Muscle of leg (tissue), 11 donors: ENCODE results near the gene DLGAP1. TPM values are rescaled to one million over a fixed set of nuclear protein-coding genes. Genes with fewer than 3 reads are reported as not detected.

Experiments used
- DNase-seq: peaks from one replicate; pipeline ENCODE4 v3.0.0; 2013
- H3K27ac ChIP-seq: one replicate; pipeline ENCODE4 v1.5.1; 2013; ENCODE audit warnings: mild to moderate bottlenecking, low read length, control low read depth
- H3K27me3 ChIP-seq: one replicate; pipeline ENCODE4 v1.6.1; 2013; ENCODE audit warnings: low read length; ENCODE audit not compliant: control insufficient read depth, insufficient read depth
- H3K36me3 ChIP-seq: one replicate; pipeline ENCODE4 v1.6.1; 2013; ENCODE audit warnings: low read length; ENCODE audit not compliant: control insufficient read depth, insufficient read depth
- H3K4me1 ChIP-seq: one replicate; pipeline ENCODE4 v1.6.1; 2013; ENCODE audit warnings: low read length; ENCODE audit not compliant: control insufficient read depth, insufficient read depth
- H3K4me3 ChIP-seq: one replicate; pipeline ENCODE4 v1.5.1; 2013; ENCODE audit warnings: low read length, control low read depth
- H3K9me3 ChIP-seq: replicated peaks from 2 replicates; pipeline ENCODE4 v1.6.1; 2013; ENCODE audit warnings: low read depth, low read length; ENCODE audit not compliant: control insufficient read depth
- WGBS: methylation state at CpG from one replicate; pipeline ENCODE4 v1.1.5; 2013; ENCODE audit warnings: missing lambda C conversion rate; ENCODE audit not compliant: insufficient coverage; 5-methylcytosine and 5-hydroxymethylcytosine counted together
- polyA plus RNA-seq, 8 donors: library from polyadenylated mRNA; unstranded; fragments of 120-200 nt; gene quantifications; one replicate each; pipeline versions ENCODE4 v1.2.1 to v1.2.3, GENCODE V29; 2013; ENCODE audit warnings: inconsistent platforms in 1 of 8, low replicate concordance in 1 of 8; ENCODE audit not compliant: insufficient read length in 8 of 8, insufficient read depth in 1 of 8
- total RNA-seq: library from RNA; stranded (reverse); fragments of 120-200 nt; gene quantifications from one replicate; pipeline ENCODE4 v1.2.4, GENCODE V29; 2013

The DLGAP1 gene
- total and polyA plus RNA-seq, 9 donors: 0.87 to 3.1 (median 1.8) TPM

DNA sequence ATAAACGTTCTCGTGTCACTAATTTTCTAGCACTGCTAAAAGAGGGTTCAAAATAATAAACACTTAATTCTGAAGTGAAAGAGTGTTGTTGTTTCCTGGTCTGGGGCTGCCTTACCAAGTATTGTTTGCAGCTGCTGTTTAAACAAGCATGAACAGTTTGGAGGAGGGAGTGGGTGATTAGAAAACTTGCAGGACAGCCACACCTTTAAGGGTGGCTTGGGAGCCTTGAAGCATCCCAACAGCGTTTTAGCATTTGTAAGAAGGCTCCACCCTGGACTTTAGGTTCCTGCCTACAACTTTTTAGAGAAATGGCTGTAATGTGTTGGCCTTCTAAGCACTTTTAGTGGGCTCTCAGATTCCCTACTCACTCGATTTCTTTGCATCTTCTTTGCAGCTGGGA lies 633.6 kb downstream of the DLGAP1 start:
- Histone ChIP-seq H3K27ac (no peak overlapping the region), H3K27me3 (no peaks in the 10 kb centered on the region), H3K4me1 (no peaks in the 10 kb centered on the region), H3K9me3 (no peaks in the 10 kb centered on the region), H3K36me3 (no peaks in the 10 kb centered on the region), H3K4me3 (no peak overlapping the region)
- no peak for DNase-seq
- 38% methylated on average over 1 of the region's 4 CpGs for WGBS

DNA sequence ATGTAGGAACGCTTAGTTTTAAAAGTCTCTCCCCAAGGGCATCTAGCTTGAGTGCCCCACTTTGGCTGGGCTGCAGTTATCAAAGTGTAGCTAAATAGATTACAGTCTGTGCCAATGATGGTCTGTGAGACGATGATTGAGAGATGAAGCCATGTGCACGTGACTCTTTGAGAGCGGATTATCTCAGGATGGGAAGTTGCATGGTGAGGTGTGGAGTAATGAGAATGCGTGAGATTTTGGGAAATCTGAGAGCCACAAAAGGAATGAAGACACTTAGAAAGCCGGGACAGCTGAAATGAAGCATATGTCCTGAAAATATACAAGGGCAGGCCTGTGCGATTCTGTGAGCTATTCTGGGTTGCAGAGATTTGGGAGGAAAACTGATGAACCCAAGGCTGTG lies 635.1 kb downstream of the DLGAP1 start:
- H3K4me3 ChIP-seq: no peak overlapping the region
- no peak overlapping the region for H3K27ac ChIP-seq
- H3K36me3 ChIP-seq: no peaks in the 10 kb centered on the region
- WGBS: 68% methylated on average over 6 of the region's 7 CpGs
- no peaks in the 10 kb centered on the region for H3K4me1 ChIP-seq
- DNase-seq: no peak
- no peaks in the 10 kb centered on the region for H3K9me3 ChIP-seq
- H3K27me3 ChIP-seq: no peaks in the 10 kb centered on the region

DNA sequence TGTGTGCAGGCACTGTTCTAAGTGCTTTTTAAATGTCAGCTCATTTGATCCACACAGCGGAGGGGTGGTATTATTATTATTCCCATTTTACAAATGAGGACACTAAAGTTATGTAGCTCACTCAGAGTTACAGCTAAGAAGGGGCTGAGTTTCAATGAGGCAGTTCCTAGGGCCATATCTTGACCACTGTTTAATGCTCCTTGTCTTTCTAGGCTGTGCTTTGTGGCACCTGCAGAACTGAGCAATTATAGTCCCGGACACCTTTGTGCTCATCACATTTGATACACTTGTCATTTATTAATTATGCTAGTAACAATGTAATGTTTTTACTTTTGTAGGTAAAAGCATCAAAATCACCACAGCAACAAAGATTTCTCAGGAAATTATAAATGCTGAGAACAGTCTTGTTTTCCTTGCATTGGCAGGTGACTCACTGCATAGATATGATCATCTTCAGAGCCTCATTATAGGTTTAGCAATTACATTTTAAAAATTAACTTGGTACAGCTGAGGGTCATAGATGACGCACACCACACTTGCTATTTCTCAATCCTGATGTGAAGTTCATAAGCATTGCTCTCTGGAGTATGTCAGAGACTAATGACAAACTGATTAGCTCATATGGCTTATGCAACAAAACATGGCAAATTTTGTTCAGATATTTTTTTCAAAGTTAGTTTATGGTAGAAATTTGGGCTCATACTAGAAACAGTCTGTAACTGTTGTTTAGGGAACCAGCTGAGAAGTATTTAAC lies 638.3 kb downstream of the DLGAP1 start:
- Histone ChIP-seq H3K4me1 (no peaks in the 10 kb centered on the region), H3K27ac (no peak overlapping the region), H3K27me3 (no peaks in the 10 kb centered on the region), H3K36me3 (no peaks in the 10 kb centered on the region), H3K9me3 (no peaks in the 10 kb centered on the region), H3K4me3 (no peak overlapping the region)
- WGBS: no CpG with 5 or more reads among the region's 3 CpGs
- DNase-seq: no peak

DNA sequence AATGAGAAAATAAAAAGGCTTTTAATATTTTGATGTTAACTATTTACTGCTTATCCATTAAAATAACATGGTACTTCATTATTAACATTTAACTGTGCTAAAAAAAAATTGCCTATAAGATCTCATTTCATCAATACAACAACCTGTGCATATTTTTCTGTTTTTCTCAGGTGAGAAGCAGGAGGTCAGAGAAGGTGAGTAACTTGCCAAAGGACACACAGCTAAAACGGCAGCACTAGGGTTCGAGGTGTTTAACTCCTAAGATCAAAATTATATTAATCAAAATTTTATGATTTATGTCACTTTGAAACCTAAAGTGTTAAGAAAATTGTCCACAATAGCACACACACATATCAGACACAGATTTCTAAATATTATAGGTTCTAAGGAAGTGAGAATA lies 639.1 kb downstream of the DLGAP1 start:
- H3K27me3 ChIP-seq: no peaks in the 10 kb centered on the region
- H3K36me3 ChIP-seq: no peaks in the 10 kb centered on the region
- H3K9me3 ChIP-seq: no peaks in the 10 kb centered on the region
- H3K4me3 ChIP-seq: no peak overlapping the region
- DNase-seq: no peak
- H3K4me1 ChIP-seq: no peaks in the 10 kb centered on the region
- WGBS: no CpG with 5 or more reads among the region's 2 CpGs
- H3K27ac ChIP-seq: no peak overlapping the region

DNA sequence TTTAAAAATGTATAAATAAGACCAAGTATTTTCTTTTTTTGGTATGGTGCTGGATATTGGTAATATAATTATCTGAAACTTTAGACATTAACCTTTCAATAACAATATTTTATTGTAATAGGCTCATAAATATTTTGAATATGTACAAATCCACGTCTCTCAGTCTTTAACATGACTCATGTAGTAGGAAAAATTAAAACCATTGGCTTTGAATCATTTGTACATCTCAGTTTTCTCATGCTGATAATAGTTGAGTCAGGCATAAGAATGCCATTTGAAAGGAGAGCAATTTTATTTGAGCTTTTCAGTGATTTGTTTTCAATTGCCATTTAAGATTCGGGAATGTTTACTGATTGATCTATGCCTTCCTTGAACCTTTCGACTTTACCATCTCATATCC lies 640.3 kb downstream of the DLGAP1 start:
- no peaks in the 10 kb centered on the region for H3K4me1 ChIP-seq
- H3K27me3 ChIP-seq: no peaks in the 10 kb centered on the region
- no peaks in the 10 kb centered on the region for H3K36me3 ChIP-seq
- no peak for DNase-seq
- no peak overlapping the region for H3K4me3 ChIP-seq
- H3K9me3 ChIP-seq: no peaks in the 10 kb centered on the region
- H3K27ac ChIP-seq: no peak overlapping the region
- 92% methylated on average over 2 of the region's 3 CpGs for WGBS

DNA sequence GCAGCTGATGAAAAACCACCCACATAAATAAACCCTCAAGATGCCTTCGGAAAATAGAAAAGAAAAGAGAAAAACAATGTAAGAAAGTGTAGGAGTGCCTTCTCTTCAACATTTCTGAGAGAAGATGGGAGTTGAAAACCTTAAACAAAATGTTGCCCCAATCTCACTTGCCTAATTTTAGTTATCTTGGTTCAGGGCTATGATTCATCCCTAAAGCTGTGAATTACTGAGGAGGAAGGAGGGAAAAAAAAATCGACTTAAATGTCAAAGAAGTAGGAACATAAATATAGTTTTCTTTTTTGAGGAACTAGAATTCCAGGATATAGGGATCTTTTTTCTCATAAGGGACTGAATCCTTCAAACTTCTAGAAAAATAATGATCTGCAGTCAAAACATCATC lies 644.8 kb downstream of the DLGAP1 start:
- no CpG with 5 or more reads among the region's 2 CpGs for WGBS
- no peaks in the 10 kb centered on the region for H3K4me1 ChIP-seq
- no peaks in the 10 kb centered on the region for H3K27me3 ChIP-seq
- no peak for DNase-seq
- H3K27ac ChIP-seq: no peak overlapping the region
- no peaks in the 10 kb centered on the region for H3K9me3 ChIP-seq
- H3K36me3 ChIP-seq: no peaks in the 10 kb centered on the region
- H3K4me3 ChIP-seq: no peak overlapping the region

DNA sequence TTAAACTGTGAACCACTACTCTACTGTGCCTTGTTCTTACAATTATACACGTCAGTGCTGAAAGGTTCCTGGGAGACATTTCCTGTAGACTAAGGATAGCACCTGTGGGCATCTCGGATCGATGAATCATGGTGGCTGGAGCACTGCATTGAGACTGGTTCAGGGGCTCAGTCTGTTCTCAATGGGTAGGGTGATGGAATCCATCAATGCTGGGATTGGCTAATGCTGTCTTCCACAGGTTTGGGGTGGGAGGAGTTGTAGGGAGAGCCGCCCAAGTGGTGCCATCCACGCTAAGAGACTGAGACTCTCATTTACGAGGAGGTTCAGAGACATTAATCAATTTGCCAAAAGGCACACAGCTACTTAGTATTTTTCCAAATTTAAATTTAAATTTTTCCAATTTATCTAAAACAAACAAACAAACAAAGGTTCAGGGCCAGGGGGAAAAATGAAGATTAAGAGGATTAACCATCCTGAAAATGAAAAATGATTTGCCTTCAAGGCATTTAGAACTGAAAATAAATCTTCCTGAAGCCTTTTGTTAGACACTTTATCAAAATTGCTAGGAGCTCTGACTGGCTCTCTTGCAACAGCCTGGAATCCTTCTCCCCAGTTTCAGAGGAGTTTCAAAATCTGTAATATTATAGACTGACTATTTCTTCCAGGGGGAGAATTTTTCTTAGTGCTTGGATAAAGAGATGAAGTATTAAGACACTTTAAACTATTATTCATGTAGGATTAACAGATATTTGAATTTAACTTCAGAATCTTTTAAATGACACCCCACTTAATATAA lies 645.9 kb downstream of the DLGAP1 start:
- no peaks in the 10 kb centered on the region for H3K4me1 ChIP-seq
- WGBS: 100% methylated on average over 2 of the region's 6 CpGs
- no peaks in the 10 kb centered on the region for H3K9me3 ChIP-seq
- no peak overlapping the region for H3K27ac ChIP-seq
- no peaks in the 10 kb centered on the region for H3K27me3 ChIP-seq
- no peak overlapping the region for H3K4me3 ChIP-seq
- no peak for DNase-seq
- no peaks in the 10 kb centered on the region for H3K36me3 ChIP-seq

DNA sequence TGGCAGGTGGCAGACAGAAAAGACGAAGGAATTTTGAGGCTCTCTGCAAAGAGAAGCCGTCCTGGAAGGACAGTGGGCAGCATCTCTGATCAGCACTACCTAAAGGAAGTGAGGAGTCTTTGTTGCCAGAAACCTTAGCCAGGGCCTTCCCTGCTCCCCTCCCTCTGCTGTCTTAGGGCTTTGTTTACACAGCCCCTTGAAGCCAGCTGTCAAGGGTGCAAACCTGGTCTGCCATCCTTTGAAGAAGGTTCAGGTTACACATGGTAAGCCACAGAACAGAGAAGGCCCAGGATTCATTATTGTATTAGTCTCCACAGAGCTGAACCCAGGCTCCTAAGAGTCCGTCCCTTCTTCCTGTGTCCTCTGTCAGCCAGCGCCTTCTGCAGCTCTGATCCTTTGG lies 648.5 kb downstream of the DLGAP1 start:
- DNase-seq: no peak
- no peaks in the 10 kb centered on the region for H3K36me3 ChIP-seq
- no peaks in the 10 kb centered on the region for H3K27me3 ChIP-seq
- no peaks in the 10 kb centered on the region for H3K4me1 ChIP-seq
- 58% methylated on average over 4 of the region's 4 CpGs for WGBS
- no peak overlapping the region for H3K4me3 ChIP-seq
- H3K27ac ChIP-seq: no peak overlapping the region
- no peaks in the 10 kb centered on the region for H3K9me3 ChIP-seq

DNA sequence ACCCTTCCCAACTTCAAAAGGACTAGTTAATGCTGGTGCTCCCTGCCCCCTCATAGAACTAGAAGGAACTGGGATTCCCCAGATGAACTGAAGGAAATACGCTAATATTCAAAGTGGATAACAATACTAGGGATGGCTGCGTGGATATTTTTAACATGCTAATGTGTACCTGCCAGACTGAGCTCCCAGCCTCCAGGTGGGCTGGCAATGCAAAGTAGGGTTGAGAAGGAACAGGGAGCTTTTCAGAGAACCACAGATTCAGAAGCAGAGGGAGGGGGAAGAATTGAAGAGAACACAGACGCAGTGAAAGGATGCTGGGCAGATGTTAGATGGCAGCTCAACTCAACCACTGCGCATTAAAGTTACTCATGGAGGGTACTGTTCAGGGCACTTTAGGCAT lies 650.8 kb downstream of the DLGAP1 start:
- no peak overlapping the region for H3K4me3 ChIP-seq
- 85% methylated on average over 4 of the region's 4 CpGs for WGBS

DNA sequence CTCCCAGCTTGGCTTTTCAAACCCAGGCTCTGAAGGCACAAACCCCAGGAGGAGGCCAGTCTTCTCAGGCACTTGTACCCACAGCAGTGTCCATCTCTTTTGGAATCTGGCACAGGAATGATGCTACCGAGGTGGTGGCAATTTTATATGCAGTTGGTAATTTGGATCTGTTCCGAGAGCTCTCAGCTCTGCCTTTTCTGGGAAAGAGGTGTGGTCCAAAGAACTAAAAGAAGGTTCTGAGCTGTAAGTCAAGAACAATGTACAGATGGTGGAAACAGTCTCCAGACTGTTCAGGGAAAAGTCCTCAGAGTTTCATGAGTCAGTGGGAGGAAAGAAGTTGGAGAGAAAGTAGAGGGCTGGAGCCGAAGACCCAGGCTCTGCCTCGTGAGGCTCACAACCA lies 651.8 kb downstream of the DLGAP1 start:
- Histone ChIP-seq H3K4me1 (no peaks in the 10 kb centered on the region), H3K36me3 (no peaks in the 10 kb centered on the region), H3K4me3 (no peak overlapping the region), H3K9me3 (no peaks in the 10 kb centered on the region), H3K27ac (no peak overlapping the region), H3K27me3 (no peaks in the 10 kb centered on the region)
- DNase-seq: no peak
- 95% methylated on average over 2 of the region's 4 CpGs for WGBS

More for the DNA sequence above, 650.8 kb downstream of the DLGAP1 start:
- H3K4me1 ChIP-seq: no peaks in the 10 kb centered on the region
- H3K27me3 ChIP-seq: no peaks in the 10 kb centered on the region
- H3K9me3 ChIP-seq: no peaks in the 10 kb centered on the region
- DNase-seq: no peak
- H3K27ac ChIP-seq: no peak overlapping the region
- H3K36me3 ChIP-seq: no peaks in the 10 kb centered on the region
